Fibroblast of skin of abdomen (primary cell): ENCODE measurements around the gene KIF19. TPM values are rescaled to one million over a fixed set of nuclear protein-coding genes. Genes with fewer than 3 reads are reported as not detected.
"Not testable (repeated sequence)": the region's sequence is repeated elsewhere in the genome, so short reads cannot be mapped to it uniquely, and the experiment has no call there.

Experiments
- DNase-seq: peaks from one replicate; pipeline ENCODE4 v3.0.0-alpha.2; 2013
- polyA plus RNA-seq, 2 experiments: library from polyadenylated mRNA; unstranded; fragments of 120-200 nt; gene quantifications; one replicate each; pipeline ENCODE4 v1.2.1, GENCODE V29; 2013; ENCODE audit not compliant: insufficient read length in 2 of 2

The KIF19 gene, protein sequence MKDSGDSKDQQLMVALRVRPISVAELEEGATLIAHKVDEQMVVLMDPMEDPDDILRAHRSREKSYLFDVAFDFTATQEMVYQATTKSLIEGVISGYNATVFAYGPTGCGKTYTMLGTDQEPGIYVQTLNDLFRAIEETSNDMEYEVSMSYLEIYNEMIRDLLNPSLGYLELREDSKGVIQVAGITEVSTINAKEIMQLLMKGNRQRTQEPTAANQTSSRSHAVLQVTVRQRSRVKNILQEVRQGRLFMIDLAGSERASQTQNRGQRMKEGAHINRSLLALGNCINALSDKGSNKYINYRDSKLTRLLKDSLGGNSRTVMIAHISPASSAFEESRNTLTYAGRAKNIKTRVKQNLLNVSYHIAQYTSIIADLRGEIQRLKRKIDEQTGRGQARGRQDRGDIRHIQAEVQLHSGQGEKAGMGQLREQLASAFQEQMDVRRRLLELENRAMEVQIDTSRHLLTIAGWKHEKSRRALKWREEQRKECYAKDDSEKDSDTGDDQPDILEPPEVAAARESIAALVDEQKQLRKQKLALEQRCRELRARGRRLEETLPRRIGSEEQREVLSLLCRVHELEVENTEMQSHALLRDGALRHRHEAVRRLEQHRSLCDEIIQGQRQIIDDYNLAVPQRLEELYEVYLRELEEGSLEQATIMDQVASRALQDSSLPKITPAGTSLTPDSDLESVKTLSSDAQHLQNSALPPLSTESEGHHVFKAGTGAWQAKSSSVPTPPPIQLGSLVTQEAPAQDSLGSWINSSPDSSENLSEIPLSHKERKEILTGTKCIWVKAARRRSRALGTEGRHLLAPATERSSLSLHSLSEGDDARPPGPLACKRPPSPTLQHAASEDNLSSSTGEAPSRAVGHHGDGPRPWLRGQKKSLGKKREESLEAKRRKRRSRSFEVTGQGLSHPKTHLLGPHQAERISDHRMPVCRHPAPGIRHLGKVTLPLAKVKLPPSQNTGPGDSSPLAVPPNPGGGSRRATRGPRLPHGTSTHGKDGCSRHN
- polyA plus RNA-seq (2013, experiment 1 of 2; ENCODE audit: insufficient read length), result 0.12 TPM
- polyA plus RNA-seq (2013, experiment 2 of 2; ENCODE audit: insufficient read length), result not detected

DNA sequence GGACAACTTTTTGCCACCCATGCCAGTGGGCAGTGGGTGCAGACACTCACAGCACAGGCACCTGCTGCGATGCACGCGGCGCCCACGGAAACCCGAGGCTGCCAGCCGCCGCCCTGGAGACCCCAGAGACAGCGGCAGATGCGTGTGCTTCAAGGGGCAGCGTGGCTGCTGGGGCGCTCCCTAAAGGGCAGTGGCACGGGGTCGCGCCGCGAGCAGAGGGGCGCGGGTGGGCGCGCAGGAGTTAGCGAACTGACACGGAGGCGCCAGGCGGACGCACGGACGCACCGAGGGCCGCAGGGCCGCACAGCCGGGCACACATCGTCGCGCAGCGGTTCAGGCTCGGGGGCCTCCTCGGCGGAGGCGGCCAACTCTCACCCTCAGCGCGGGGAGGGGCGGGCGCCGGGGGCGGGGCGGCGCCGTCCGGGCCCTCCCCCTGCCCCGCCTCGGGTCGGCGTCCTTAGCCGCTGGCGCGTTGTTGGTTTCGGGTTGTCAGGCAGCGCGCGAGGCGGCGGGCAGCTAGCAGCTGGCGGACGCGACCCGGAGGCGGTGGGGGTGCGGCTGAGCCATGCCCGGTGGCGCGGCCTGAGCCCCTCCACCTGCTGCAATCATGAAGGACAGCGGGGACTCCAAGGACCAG lies at the start of gene KIF19:
TSS of gene KIF19 (plus strand) at position 484 of the 637 bp plus-strand sequence. CDS start at position 608, 124 bp downstream.
- no peak for DNase-seq

DNA sequence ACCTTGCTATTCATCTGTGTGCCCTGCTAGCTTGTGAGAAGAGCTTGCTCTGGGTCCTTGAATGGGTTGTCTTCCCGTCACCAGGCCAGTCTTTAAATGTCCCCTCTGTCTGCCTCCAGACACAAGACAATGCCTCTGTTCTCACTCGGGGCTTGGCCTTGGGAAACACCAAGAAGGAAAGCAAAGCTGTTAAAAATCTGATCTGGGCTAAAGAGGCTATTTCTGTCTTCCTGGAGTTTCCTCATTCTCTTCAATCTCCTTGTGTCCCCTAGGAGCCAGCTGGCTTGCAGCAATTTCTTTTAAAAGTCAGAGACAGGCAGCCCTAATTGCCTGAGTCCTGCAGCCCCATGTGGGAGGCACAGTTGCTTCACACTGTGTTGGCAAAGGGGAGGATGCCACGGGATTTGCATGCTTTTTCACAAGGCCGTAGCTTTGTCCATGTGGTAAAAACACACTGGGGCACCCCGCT lies 49.5 kb upstream of the KIF19 start:
- DNase-seq, result no peak

DNA sequence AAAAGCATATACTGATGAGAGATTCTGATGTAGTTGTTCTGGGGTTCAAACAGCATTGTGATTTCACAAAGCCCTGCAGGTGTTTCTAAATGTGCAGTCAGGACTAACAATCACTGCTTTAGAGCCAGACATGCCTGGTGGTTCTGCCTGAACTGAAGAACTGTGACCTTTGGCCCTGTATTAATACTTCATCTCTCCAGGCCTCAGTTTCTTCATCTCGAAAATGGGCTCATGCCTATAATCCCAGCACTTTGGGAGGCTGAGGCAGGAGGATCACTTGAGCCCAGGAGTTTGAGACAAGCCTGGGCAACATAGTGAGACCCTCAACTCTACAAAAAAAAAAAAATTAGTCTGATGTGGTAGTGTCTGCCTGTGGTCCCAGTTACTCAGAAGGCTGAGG lies 48.1 kb upstream of the KIF19 start:
- no peak for DNase-seq

DNA sequence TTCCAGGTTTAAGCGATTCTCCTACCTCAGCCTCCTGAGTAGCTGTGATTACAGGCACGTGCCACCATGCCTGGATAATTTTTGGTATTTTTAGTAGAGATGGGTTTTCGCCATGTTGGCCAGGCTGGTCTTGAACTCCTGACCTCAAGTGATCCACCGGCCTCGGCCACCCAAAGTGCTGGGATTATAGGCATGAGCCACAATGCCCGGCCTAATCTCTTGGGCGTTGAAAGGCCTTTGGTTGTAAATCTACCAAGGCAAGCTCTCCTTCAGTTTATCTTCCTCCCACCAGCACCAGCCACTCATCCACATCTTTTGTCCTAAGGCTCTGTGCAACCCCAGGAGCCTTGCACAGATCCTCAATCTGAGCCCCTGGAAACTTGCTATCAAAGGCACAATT lies 46.4 kb upstream of the KIF19 start:
- not testable (repeated sequence) for DNase-seq

DNA sequence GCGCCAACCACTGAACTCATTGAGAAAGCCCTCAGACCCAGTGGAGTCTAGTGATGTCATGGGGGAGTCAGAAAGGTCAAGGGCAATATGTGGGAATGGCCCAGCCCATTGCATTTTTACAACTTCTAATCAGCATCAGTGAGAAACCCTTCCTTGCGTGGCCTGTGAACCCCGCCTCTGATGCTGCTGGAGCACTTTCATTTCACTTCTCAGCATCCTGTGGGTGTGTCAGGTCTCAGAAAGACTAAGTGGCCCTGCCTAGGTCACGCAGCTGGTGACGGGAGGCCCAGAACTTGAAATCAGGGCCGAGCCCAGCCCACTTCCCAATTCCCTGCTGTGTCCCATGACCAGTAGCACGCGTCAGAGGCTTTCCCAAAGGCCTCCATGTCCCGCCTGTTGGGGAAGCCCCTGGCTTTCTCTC lies 45.9 kb upstream of the KIF19 start:
- no peak for DNase-seq

DNA sequence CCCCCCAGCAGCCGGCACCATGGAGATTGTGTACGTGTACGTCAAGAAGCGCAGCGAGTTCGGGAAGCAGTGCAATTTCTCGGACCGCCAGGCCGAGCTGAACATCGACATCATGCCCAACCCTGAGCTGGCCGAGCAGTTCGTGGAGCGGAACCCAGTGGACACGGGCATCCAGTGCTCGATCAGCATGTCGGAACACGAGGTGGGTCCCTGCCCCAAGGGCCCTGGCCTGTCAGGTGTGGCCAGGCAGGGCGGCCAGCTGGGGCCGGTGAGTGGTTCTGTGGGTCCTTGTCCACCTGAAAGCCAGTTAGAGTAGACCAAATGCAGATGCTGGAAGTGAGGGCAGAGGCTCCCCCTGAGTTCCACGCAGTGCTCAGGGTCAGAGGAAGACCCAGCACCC lies 44.2 kb upstream of the KIF19 start:
- DNase-seq, result no peak

DNA sequence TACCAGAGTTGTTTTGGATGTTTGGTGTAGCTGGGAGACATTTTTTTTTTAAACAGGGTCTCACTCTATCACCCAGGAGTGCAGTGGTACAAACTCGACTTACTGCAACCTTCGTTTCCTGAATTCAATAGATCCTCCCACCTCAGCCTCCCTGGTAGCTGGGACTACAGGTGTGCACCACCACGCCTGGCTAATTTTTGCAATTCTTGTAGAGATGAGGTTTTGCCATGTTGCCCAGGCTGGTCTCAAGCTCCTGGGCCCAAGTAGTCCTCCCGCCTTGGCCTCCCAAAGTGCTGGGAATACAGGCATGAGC lies 43.8 kb upstream of the KIF19 start:
- DNase-seq, result not testable (repeated sequence)

DNA sequence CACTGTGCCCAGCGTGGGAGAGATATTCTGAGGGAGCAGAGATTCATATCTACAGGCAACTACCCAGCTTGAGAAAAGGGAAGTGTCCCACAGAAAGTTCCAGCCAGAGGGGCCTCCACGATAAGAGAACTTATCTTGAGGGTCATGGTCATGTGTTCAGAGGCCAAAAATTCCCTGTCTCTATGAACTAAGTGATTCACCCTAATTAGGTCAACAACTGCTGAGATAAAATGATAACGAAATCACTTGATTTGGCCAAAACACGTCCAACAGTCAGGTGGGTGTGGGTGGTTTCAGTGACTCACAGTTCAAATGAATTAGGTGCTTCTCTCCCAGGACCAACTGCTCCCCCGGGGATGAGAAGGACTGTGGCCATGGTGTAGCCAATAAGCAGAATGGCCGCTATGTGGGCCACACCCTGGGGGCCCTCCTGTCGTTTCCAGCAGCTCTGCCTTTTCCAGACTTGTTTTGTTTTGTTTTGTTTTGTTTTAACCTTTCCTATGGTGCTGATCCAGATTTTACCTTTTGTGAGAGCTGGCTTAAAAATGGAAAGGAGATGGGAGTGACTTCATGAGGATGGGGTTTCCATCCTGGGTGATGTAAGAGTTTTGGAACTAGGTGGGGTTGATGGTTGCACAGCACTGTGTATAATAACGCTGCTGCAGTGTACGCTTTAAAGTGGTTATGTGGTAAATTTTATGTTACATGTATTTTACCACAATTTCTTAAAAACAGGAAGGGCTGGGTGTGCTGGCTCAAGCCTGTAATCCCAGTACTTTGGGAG lies 43.2 kb upstream of the KIF19 start:
- DNase-seq, result no peak

DNA sequence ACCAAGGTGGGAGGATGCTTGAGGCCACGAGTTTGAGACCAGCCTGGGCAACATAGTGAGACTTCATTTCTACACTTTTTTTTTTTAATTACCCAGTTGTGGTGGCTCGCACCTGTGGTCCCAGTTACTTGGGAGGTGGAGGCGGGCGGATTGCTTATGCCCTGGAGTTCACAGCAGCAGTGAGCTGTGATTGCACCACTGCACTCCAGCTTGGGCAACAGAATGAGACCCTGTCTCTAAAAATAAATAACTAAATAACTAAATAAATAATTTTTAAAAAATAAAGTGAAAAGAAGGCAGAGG lies 42.7 kb upstream of the KIF19 start:
- DNase-seq, result no peak

DNA sequence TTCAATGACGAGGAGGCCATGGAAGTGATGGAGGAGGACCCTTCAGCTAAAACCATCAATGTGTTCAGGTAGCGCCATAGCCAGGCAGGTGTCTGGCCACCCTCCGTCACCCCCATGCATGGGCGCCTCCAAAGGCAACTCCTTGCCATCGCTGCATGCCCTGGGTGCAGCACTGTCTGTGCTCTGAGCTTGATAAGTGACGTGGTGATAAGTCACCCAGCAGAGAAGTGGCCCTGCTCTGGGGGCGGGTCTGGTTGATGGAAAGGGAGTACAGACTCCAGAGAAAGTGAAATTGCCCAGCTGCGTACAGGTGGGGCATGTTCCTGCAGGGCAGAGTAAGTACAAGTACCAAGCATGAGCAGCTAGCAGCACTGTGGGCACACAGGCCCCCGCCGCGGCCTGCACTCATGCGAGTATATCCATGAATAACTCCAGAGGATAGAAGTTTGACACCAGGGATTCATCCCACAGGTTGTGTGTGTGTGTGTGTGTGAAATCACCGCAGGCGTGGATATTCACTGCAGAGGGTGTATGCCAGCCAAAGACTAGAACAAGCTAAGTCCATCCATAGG lies 38.9 kb upstream of the KIF19 start:
- DNase-seq, result no peak

DNA sequence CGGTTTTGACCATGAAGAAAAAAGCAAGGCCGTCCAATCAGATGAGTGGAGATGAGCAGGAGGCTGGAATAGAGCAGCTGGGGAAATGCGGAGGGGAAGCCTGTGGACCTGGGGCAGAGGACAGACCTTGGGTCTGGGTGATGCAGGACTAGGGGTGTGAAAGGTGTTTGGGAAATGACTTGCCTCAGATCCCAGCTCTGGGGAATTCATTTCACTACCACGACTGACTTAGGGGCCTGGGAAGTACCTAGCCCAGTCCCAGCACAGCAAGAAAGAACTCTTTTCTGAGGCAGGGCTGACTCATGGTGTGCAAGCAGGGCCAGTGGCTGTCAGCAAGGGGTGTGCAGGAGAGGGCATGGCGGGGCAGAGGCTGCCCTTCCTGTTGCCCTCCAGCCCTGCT lies 37.2 kb upstream of the KIF19 start:
- DNase-seq, result no peak

DNA sequence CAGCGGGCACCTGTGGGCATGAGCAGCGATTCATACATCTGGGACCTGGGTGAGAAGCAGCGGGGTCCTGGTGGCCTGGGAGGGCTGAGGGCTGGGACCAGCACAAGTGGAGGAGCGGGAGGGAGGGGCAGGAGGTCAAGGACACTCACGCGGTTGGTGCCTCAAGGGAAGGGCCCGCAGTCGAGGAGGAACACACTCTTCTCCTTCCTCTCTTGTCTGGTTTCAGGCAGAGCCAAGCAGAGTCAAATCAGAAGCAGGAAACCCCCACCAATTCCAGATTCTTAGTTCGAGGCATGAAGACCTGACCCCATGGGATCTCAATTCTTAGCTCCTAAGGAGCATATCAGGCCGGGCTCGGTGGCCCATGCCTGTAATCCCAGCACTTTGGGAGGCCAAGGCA lies 36.3 kb upstream of the KIF19 start:
- no peak for DNase-seq

DNA sequence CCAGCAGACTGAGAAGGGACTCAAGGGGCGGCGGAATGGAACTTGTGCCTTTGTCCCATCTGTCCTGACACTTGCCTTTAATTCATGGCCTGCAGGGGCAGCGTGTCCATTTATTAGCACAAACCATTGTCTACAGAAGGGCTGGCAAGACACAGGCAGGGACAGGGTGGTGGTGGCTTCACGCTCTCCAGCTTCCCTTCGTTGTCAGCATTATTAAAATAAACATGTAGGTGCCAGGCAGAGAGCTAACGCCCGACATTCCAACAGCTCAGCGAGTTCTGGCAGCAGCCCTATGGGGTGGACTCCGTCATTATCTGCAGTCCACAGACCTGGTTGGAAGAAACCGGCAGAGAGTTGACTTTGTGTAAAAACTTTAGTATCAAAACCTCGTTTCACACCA lies 35.7 kb upstream of the KIF19 start:
- DNase-seq, result no peak

DNA sequence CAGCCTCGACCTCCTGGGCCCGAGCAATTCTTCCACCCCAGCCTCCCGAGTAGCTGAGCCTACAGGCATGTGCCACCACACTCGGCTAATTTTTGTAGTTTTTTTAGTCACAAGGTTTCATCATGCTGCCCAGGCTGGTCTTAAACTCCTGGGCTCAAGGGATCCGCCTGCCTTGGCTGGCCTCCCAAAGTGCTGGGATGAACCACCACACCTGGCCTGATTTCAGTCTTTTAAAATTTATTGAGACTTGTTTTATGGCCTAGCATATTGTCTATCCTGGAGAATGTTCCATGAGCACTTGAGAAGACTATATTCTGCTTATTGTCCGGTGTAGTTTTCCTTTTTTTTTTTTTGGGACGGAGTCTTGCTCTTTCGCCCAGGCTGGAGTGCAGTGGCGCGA lies 33.5 kb upstream of the KIF19 start:
- DNase-seq, result no peak

DNA sequence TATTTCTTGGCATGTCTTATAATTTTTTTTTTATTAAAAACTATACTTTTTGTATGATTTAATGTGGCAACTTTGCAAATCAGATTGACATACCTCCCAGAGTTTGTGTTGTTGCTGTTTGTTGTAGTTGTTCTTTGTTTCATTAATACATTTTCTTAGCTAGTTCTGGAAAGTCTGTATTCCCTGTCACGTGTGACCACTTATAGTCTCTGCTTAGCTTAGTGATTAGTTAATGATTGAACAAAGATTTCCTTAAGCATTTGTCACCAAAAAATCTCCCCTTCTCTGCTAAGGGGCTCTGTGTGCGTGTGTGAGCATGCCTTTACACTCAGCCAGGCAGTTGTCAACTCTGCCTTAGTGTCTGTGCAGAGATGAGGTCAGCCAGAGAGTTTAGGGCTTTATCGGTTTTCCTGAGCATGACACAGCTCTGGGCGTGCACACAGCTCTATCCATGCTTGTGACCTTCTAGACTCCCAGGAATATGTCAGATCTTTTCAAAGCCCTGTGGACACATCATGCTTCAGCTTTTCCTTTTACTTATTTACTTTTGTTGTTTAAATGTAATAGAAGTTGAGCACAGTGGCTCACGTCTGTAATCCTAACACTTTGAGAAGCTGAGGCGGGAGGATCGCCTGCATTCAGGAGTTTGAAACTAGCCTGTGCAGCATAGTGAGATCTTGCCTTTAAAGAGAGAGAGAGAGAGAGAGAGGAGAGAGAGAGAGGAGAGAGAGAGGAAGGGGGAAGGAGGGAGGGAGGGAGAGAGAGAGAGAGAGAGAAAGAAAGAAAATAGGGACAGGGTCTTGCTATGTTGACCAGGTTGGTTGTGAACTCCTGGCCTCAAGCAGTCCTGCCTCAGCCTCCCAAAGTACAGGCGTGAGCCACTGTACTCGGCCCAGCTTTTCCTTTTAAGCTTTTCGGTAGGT lies 30.1 kb upstream of the KIF19 start:
- DNase-seq, result no peak

DNA sequence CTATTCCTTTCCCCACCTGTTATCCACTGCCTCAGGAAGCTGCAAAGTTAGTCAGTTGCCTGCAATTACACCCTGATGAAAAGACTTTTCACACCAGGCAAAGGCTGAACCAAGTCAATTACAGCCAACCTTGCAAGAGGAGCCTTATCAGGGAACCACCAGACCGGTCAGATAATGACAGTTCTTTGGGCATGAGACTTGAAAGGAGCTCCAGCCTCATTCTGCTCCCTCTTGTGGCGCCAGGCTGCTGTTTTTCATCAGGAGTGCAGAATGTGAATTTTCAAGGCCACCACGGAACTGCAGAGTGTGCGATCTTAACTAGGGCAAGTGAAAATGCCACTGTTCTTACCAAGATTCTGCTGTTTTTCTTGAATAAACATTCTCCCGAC lies 29.5 kb upstream of the KIF19 start:
- DNase-seq, result peak; percentile 31

DNA sequence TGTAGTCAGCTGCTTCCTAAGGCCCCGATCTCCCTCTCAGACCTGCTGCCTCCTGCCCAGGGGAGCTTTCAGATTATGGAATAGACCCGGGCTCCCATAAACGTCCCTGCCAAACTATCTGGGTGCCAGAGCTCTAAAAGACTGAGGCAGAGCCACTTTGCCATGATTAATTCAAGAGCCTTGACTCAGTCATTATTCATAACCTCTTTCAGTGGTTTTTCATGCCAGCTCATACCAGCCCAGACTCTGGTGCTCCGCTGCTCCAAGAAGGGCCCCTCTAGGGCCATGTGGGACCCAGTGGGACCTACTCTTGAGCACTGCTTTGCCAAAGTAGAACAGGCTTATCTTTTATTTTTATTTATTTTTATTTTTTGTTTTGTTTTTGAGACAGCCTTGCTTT lies 28.1 kb upstream of the KIF19 start:
- DNase-seq, result no peak

DNA sequence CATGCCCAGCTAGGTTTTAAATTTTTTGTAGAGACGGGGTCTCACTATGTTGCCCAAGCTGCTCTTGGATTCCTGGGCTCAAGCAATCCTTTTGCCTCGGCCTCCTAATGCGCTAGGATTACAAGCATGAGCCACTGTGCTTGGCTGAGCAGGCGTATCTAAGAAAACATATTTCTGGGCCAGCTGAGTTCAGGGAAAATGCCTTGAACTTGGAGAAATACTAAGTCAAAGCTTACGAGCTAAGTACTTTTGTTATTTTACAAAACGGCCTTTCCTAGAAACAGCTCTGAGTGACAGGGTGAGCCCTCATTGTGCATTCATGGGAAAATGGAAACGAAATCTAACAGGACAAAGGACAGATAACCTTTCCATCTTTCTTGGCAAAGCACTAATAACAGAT lies 27.2 kb upstream of the KIF19 start:
- no peak for DNase-seq

DNA sequence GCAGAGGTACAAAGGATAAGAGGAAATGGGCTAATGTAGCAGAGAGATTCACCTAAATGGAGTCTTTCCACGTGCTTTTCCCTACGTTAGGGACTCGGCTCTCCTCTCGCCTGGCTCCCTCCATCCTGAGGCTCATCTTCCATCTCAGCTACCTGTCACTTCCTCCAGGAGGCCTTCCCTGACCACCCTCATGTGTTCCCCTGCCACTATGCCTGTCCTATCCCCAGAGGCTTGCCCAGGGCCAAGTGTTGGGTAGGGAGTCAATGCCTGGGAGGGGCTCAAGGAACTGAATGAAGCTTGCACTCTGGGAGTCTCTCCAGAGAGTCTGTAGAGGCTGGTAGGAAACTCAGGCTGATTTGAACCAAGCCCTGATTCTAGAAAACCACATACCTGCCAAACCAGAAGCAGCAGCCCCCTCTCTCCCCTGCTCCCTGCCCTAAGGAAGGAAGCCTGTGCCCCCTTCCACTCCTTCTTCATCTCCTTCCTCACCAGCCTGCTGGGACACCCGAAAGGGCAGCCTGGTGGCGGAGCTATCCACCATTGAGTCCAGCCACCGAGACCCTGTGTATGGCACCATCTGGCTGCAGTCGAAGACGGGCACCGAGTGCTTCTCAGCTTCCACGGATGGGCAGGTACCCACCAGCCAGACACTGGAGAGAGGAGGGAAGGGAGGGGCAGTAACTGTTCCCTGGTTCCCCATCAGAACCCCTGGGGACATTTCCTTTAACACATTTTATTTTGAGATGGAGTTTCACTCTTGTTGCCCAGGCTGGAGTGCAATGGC lies 26.6 kb upstream of the KIF19 start:
- no peak for DNase-seq

DNA sequence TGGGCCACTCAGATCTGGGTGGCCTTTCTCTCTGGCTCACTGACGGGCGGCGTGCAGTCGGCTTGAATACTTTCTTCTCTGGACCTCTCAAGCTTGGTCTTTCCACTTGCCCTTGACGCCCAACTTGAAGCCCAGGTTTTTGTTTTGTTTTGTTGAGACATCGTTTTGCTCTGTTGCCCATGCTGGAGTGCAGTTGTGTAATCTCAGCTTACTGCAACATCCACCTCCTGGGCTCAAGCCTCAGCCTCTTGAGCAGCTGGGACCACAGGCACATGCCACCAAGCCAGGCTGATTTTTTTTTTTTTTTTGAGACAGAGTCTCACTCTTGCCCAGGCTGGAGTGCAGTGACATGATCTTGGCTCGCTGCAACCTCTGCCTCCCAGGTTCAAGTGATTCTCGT lies 22.7 kb upstream of the KIF19 start:
- DNase-seq, result no peak
